ENCODE data around the gene LEKR1.
A peak's percentile ranks its signal among the peaks of the same experiment; 100 is the strongest.
"Not testable (repeated sequence)": the region's sequence is repeated elsewhere in the genome, so short reads cannot be mapped to it uniquely, and the experiment has no call there.

Gene LEKR1

GRCh38 chr3:156797368-156797767, 28.8 kb upstream of the LEKR1 start:
- TF ChIP-seq BCL11B (tag by site-specific recombination; IDR thresholded peaks at IDR 0.05; ENCODE audit: low read depth) = no peak
- 0 out of 2 replicates have a peak, but pooled peaks have one; percentile 11 for TF ChIP-seq ZIC2 (tag by site-specific recombination; IDR thresholded peaks at IDR 0.05)
- no peak for TF ChIP-seq ZNF558 (tag by site-specific recombination; IDR thresholded peaks at IDR 0.05)
- TF ChIP-seq PBX3 (CRISPR knock-in tag; IDR thresholded peaks at IDR 0.05) = no peak
- TF ChIP-seq ZBTB11 (tag by site-specific recombination; conservative IDR thresholded peaks at IDR 0.05; ENCODE audit: low read depth) = no peak
- TF ChIP-seq KLF16 (tag by site-specific recombination; IDR thresholded peaks at IDR 0.05) = no peak
- H3K4me3 ChIP-seq (ENCODE audit: low read depth, low read length) = no peak overlapping the region
- H3K9me3 ChIP-seq (ENCODE audit: control insufficient read depth, insufficient read depth, low read depth, low read length) = no peaks in the 10 kb centered on the region
- H3K4me1 ChIP-seq (ENCODE audit: control insufficient read depth, insufficient read depth, low read length) = no peaks in the 10 kb centered on the region
- H3K27ac ChIP-seq (ENCODE audit: extremely low read depth, low read depth, low read length) = no peak overlapping the region
- H3K36me3 ChIP-seq (ENCODE audit: control insufficient read depth in 2 of 2, insufficient read depth in 1 of 2, low read length in 2 of 2) = no peaks in the 10 kb centered on the region
- ChIA-PET CTCF (no interaction called here), POLR2A (no interaction called here)

- H3K4me3 ChIP-seq (ENCODE audit: low read depth, low read length); H3K36me3 ChIP-seq (ENCODE audit: control insufficient read depth in 2 of 2, insufficient read depth in 1 of 2, low read length in 2 of 2); H3K4me1 ChIP-seq (ENCODE audit: control insufficient read depth, insufficient read depth, low read length); CTCF ChIA-PET; POLR2A ChIA-PET; H3K27ac ChIP-seq (ENCODE audit: extremely low read depth, low read depth, low read length); H3K9me3 ChIP-seq (ENCODE audit: control insufficient read depth, insufficient read depth, low read depth, low read length): not testable (repeated sequence)
Measured at GRCh38 chr3:156800287-156800686, 25.9 kb upstream of the LEKR1 start.

- H3K36me3 ChIP-seq (ENCODE audit: control insufficient read depth in 2 of 2, insufficient read depth in 1 of 2, low read length in 2 of 2) = no peaks in the 10 kb centered on the region
- H3K4me3 ChIP-seq (ENCODE audit: low read depth, low read length) = no peak overlapping the region
- H3K9me3 ChIP-seq (ENCODE audit: control insufficient read depth, insufficient read depth, low read depth, low read length) = no peaks in the 10 kb centered on the region
- H3K4me1 ChIP-seq (ENCODE audit: control insufficient read depth, insufficient read depth, low read length) = no peaks in the 10 kb centered on the region
- CTCF ChIA-PET = no interaction called here
- POLR2A ChIA-PET = no interaction called here
- TF ChIP-seq ZIC2 (tag by site-specific recombination; IDR thresholded peaks at IDR 0.05) (no peak), ZNF677 (tag by site-specific recombination; IDR thresholded peaks at IDR 0.05) (no peak), ZSCAN4 (tag by site-specific recombination; IDR thresholded peaks at IDR 0.05) (no peak), ZFP37 (tag by site-specific recombination; IDR thresholded peaks at IDR 0.05) (no peak), ZBTB10 (tag by site-specific recombination; IDR thresholded peaks at IDR 0.05) (no peak)
- H3K27ac ChIP-seq (ENCODE audit: extremely low read depth, low read depth, low read length) = no peak overlapping the region
Measured at GRCh38 chr3:156801746-156802145, 24.4 kb upstream of the LEKR1 start.
